ENCODE results near the gene CPD. TPM values are rescaled to one million over a fixed set of nuclear protein-coding genes. Genes with fewer than 3 reads are reported as not detected.

Gene CPD
- polyA plus RNA-seq, 1 donor (not counting 4 experiments of a cell fraction or from before 2014, with no cell fraction given) = 30.5 TPM

DNA sequence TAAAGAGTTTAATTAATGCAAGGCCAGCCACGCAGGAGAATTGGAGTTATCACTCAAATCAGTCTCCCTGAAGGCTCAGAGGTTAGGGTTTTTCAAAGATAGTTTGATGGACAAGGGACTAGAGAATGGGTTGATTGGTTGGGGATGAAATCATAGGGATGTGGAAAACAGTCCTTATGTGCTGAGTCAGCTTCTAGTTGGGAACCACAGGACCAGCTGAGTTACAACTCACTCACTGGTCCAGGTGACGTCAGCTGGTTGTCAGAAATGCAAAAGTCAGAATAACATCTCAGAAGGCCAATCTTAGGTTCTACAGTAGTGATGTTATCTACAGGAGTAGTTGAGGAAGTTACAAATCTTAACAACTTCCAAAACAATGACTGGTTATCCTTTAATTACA is 47.6 kb downstream of the CPD start:
- H2AFZ ChIP-seq (ENCODE audit: control insufficient read depth, low read length) = no peak overlapping the region
- no peaks in the 10 kb centered on the region for H3K9me1 ChIP-seq (ENCODE audit: control insufficient read depth, extremely low read depth, insufficient read depth, low read length)
- no peaks in the 10 kb centered on the region for H3K4me1 ChIP-seq (ENCODE audit: control insufficient read depth, extremely low read depth, insufficient read depth, low read length)
- no peaks in the 10 kb centered on the region for H3K36me3 ChIP-seq (ENCODE audit: control insufficient read depth in 2 of 2, extremely low read depth in 1 of 2, insufficient read depth in 2 of 2, low read length in 2 of 2)
- no peak for DNase-seq (ENCODE audit: low read depth, low spot score)
- no peak overlapping the region for H3K4me2 ChIP-seq (ENCODE audit: control insufficient read depth, extremely low read depth, insufficient read depth, low read depth, low read length)
- FAIRE-seq = peak; percentile 29
- H4K20me1 ChIP-seq (ENCODE audit: control insufficient read depth, extremely low read depth, insufficient read depth, low read length) = no peaks in the 10 kb centered on the region
- no peaks in the 10 kb centered on the region for H3K9me3 ChIP-seq (ENCODE audit: control insufficient read depth, low read depth, low read length)
- TF ChIP-seq, protein P1, sequence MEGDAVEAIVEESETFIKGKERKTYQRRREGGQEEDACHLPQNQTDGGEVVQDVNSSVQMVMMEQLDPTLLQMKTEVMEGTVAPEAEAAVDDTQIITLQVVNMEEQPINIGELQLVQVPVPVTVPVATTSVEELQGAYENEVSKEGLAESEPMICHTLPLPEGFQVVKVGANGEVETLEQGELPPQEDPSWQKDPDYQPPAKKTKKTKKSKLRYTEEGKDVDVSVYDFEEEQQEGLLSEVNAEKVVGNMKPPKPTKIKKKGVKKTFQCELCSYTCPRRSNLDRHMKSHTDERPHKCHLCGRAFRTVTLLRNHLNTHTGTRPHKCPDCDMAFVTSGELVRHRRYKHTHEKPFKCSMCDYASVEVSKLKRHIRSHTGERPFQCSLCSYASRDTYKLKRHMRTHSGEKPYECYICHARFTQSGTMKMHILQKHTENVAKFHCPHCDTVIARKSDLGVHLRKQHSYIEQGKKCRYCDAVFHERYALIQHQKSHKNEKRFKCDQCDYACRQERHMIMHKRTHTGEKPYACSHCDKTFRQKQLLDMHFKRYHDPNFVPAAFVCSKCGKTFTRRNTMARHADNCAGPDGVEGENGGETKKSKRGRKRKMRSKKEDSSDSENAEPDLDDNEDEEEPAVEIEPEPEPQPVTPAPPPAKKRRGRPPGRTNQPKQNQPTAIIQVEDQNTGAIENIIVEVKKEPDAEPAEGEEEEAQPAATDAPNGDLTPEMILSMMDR (optimal IDR thresholded peaks at IDR 0.05 in 1 of 3, IDR thresholded peaks at IDR 0.05 in 1 of 3, conservative IDR thresholded peaks at IDR 0.05 in 1 of 3; ENCODE audit: extremely low read depth in 1 of 3, insufficient read depth in 2 of 3, low read length in 3 of 3) = no peak
- TF ChIP-seq EZH2 (IDR thresholded peaks at IDR 0.05; ENCODE audit: low read length) = no peak
- no peak overlapping the region for H3K9ac ChIP-seq (ENCODE audit: control insufficient read depth, extremely low read depth, insufficient read depth, low read length)
- H3K79me2 ChIP-seq (ENCODE audit: control insufficient read depth, insufficient read depth, low read length) = no peaks in the 10 kb centered on the region
- H3K4me3 ChIP-seq (ENCODE audit: control insufficient read depth in 2 of 3, extremely low read depth in 1 of 3, insufficient read depth in 2 of 3, low read depth in 1 of 3, low read length in 3 of 3) = no peak overlapping the region
- no peaks in the 10 kb centered on the region for H3K27me3 ChIP-seq (ENCODE audit: control insufficient read depth, extremely low read depth, insufficient read depth, low read length)
- no peak overlapping the region for H3K27ac ChIP-seq (ENCODE audit: control insufficient read depth, insufficient read depth, low read length)
- dilution Hi-C loops (cut with MboI; ENCODE audit: extremely low pct_ligation_motif_present, low sequenced_read_pairs) = no loop called here

DNA sequence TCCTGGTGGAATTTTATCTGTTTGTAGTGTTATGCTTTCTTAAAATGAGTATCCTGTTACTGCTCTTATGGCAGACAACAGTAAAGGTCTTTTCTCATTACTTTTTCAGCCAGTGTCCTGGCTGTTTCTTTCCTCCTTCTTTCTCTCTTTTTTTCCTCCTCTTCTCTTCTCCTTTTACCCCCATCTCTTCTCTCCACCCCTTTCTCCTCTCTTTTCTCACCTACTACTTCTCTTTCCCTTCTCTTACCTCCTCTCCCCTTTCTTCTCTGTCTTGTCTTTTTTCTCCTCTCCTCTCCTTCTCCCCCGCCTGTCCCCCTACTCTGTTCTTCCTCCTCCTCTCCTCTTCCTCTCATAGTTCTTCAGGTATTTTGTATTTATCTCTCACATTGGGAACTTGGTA is 48.9 kb downstream of the CPD start:
- no peak overlapping the region for H2AFZ ChIP-seq (ENCODE audit: control insufficient read depth, low read length)
- H3K79me2 ChIP-seq (ENCODE audit: control insufficient read depth, insufficient read depth, low read length) = no peaks in the 10 kb centered on the region
- H3K4me3 ChIP-seq (ENCODE audit: control insufficient read depth in 2 of 3, extremely low read depth in 1 of 3, insufficient read depth in 2 of 3, low read depth in 1 of 3, low read length in 3 of 3) = no peak overlapping the region
- no peaks in the 10 kb centered on the region for H3K27me3 ChIP-seq (ENCODE audit: control insufficient read depth, extremely low read depth, insufficient read depth, low read length)
- H3K9me1 ChIP-seq (ENCODE audit: control insufficient read depth, extremely low read depth, insufficient read depth, low read length) = no peaks in the 10 kb centered on the region
- no peak for TF ChIP-seq EZH2 (IDR thresholded peaks at IDR 0.05; ENCODE audit: low read length)
- TF ChIP-seq, protein P1 (optimal IDR thresholded peaks at IDR 0.05 in 1 of 3, IDR thresholded peaks at IDR 0.05 in 1 of 3, conservative IDR thresholded peaks at IDR 0.05 in 1 of 3; ENCODE audit: extremely low read depth in 1 of 3, insufficient read depth in 2 of 3, low read length in 3 of 3) = no peak
- dilution Hi-C loops (cut with MboI; ENCODE audit: extremely low pct_ligation_motif_present, low sequenced_read_pairs) = no loop called here
- no peak overlapping the region for H3K4me2 ChIP-seq (ENCODE audit: control insufficient read depth, extremely low read depth, insufficient read depth, low read depth, low read length)
- no peaks in the 10 kb centered on the region for H4K20me1 ChIP-seq (ENCODE audit: control insufficient read depth, extremely low read depth, insufficient read depth, low read length)
- no peak overlapping the region for H3K9ac ChIP-seq (ENCODE audit: control insufficient read depth, extremely low read depth, insufficient read depth, low read length)
- DNase-seq (ENCODE audit: low read depth, low spot score) = no peak
- no peaks in the 10 kb centered on the region for H3K9me3 ChIP-seq (ENCODE audit: control insufficient read depth, low read depth, low read length)
- no peak overlapping the region for H3K27ac ChIP-seq (ENCODE audit: control insufficient read depth, insufficient read depth, low read length)
- H3K4me1 ChIP-seq (ENCODE audit: control insufficient read depth, extremely low read depth, insufficient read depth, low read length) = no peaks in the 10 kb centered on the region
- no peak for FAIRE-seq
- H3K36me3 ChIP-seq (ENCODE audit: control insufficient read depth in 2 of 2, extremely low read depth in 1 of 2, insufficient read depth in 2 of 2, low read length in 2 of 2) = no peaks in the 10 kb centered on the region

All from keratinocyte (primary cell).